Endometrial microvascular endothelial cells (primary cell): Measurements from ENCODE around the gene SWSAP1. TPM values are rescaled to one million over a fixed set of nuclear protein-coding genes. Genes with fewer than 3 reads are reported as not detected.
"Not testable (repeated sequence)": the region's sequence is repeated elsewhere in the genome, so short reads cannot be mapped to it uniquely, and the experiment has no call there.

Experiments used
- in situ Hi-C: cut with HindIII; loops from 2 replicates; pipeline ENCODE4 v1.10.0; 2017; ENCODE audit warnings: low sequenced_read_pairs, low pct_unique_long_range_greater_than_20kb; ENCODE audit errors: inconsistent ontology term
- total RNA-seq: library from RNA; depleted of rRNA; stranded (reverse); fragments of >200 nt; gene quantifications from one replicate; pipeline ENCODE4 v1.2.3, GENCODE V29; 2015; ENCODE audit errors: inconsistent ontology term

SWSAP1 gene
- total RNA-seq, 1 donor from 2014 or later, result 1.9 TPM

GRCh38 chr19:11373885-11374432 is 507 bp upstream of the SWSAP1 start:
- in situ Hi-C loops, result no loop called here

GRCh38 chr19:11375143-11375948 is 880 bp downstream of the SWSAP1 start:
- in situ Hi-C loops, result no loop called here

- in situ Hi-C loops, result no loop called here
Observed at GRCh38 chr19:11377237-11377636, 2.8 kb downstream of the SWSAP1 start.

- in situ Hi-C loops, result no loop called here
Observed at GRCh38 chr19:11377756-11378155, 3.3 kb downstream of the SWSAP1 start.

GRCh38 chr19:11378319-11379189 is 4.1 kb downstream of the SWSAP1 start:
- in situ Hi-C loops, result no loop called here

- in situ Hi-C loops, result not testable (repeated sequence)
Observed at GRCh38 chr19:11379269-11379845, 4.9 kb downstream of the SWSAP1 start.

GRCh38 chr19:11379857-11380350 is 5.4 kb downstream of the SWSAP1 start:
- in situ Hi-C loops, result no loop called here

- in situ Hi-C loops, result no loop called here
Observed at GRCh38 chr19:11380653-11381537, 6.4 kb downstream of the SWSAP1 start.

- in situ Hi-C loops, result no loop called here
Observed at GRCh38 chr19:11382898-11383705, 8.6 kb downstream of the SWSAP1 start.

- in situ Hi-C loops, result no loop called here
Observed at GRCh38 chr19:11383706-11384048, 9.2 kb downstream of the SWSAP1 start.

GRCh38 chr19:11384778-11385129 is 10.3 kb downstream of the SWSAP1 start:
- in situ Hi-C loops, result no loop called here

GRCh38 chr19:11387162-11388034 is 12.9 kb downstream of the SWSAP1 start:
- in situ Hi-C loops, result no loop called here

- in situ Hi-C loops, result no loop called here
Observed at GRCh38 chr19:11390359-11390758, 15.9 kb downstream of the SWSAP1 start.

- in situ Hi-C loops, result no loop called here
Observed at GRCh38 chr19:11390933-11391680, 16.6 kb downstream of the SWSAP1 start.

- in situ Hi-C loops, result no loop called here
Observed at GRCh38 chr19:11397089-11397610, 22.7 kb downstream of the SWSAP1 start.

- in situ Hi-C loops, result no loop called here
Observed at GRCh38 chr19:11399667-11400066, 25.2 kb downstream of the SWSAP1 start.
